Coronary artery (tissue), 2 donors: ENCODE data around the gene NR2E1.

ENCODE experiments used
- DNase-seq: peaks from one replicate; pipeline ENCODE4 v3.0.0-alpha.2; 2017; ENCODE audit warnings: low spot score
- H3K27ac ChIP-seq, 2 donors: fragments of 200-600 bp; sonication (generic); one replicate each; pipeline ENCODE4 v1.5.1; 2016 to 2019
- H3K4me3 ChIP-seq: fragments of 200-600 bp; sonication (generic); 2 replicates; pipeline ENCODE4 v1.5.1; 2016; ENCODE audit warnings: mild to moderate bottlenecking, moderate library complexity
- TF ChIP-seq, protein P1 (sequence below): fragments of 200-600 bp; sonication (generic); IDR thresholded peaks from one replicate; pipeline ENCODE4 v1.5.1; 2019; ENCODE audit warnings: antibody characterized with exemption

NR2E1 gene

DNA sequence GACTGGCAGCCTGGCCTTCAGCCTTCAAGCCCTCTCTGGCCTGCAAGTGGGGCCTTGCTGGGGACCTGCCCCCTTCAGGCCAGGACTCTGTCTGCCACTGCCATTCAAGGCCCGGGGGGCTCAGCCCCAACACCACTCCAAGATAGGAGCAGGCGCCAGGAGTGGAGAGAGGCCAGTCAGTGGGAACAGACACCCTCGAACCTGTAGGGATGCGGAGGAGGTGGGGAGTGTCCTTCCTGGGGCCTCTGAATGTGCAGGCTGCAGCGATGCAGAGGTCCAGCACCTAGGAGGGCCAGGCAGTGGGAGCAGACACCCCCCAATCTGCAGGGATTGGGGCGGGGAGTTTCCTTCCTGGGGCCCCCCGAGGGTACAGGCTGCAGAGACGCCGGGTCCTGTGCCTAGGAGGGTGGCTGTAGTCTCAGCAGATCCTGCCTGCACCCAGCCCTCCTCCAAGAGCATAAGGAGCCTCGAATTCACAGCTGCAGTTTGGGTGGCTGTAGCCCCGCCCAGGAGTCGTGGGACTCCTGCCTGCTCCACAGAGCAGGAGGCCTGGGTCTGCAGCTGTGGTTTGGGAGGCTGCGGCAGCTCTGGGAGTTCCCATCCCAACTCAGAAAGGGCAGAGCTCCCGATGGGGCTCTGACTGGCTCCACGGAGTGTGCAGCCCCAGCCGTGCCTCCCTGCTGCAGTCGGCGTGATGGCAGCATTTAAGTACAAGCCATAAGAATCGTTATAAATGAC, 33.1 kb downstream of the NR2E1 start:
- DNase-seq, result no peak
- Histone ChIP-seq H3K4me3 (no peak overlapping the region), H3K27ac (no peak overlapping the region)
- TF ChIP-seq, protein P1, sequence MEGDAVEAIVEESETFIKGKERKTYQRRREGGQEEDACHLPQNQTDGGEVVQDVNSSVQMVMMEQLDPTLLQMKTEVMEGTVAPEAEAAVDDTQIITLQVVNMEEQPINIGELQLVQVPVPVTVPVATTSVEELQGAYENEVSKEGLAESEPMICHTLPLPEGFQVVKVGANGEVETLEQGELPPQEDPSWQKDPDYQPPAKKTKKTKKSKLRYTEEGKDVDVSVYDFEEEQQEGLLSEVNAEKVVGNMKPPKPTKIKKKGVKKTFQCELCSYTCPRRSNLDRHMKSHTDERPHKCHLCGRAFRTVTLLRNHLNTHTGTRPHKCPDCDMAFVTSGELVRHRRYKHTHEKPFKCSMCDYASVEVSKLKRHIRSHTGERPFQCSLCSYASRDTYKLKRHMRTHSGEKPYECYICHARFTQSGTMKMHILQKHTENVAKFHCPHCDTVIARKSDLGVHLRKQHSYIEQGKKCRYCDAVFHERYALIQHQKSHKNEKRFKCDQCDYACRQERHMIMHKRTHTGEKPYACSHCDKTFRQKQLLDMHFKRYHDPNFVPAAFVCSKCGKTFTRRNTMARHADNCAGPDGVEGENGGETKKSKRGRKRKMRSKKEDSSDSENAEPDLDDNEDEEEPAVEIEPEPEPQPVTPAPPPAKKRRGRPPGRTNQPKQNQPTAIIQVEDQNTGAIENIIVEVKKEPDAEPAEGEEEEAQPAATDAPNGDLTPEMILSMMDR, result no peak

DNA sequence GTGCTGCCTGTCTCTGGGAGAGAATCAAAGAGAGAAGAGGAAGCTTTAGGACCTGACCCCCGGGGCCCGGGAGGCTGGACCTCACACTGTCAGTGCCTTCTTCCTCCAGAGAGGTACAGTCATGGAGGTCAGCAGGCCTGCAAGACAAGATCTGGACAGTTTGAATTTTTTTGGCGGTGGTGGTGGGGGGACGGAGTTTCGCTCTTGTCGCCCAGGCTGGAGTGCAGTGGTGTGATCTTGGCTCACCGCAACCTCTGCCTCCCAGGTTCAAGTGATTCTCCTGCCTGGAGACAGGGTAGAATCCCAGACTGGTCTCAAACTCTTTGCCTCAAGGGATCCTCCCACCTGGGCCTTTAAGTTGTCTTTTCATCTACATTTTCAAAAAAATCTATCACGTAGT, 34.4 kb downstream of the NR2E1 start:
- TF ChIP-seq, protein P1, result no peak
- no peak overlapping the region for H3K27ac ChIP-seq
- no peak for DNase-seq
- no peak overlapping the region for H3K4me3 ChIP-seq

DNA sequence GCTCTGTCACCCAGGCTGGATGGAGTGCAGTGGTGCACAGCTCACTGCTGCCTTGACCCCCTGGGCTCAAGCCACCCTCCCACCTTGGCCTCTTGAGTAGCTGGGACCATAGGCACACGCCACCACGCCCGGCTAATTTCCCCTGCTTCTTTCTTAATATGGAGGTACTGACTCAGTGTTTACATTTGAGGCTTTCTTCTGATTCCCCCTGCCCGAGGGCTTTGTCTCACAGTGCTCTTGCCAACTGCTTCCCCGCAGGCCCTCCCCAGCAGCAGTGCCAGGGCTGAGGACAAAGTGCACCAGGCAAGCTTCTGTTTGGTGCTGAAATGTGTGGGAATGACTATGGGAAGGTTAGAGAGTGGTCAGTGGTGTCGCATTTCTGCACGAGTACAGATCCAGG, 34.8 kb downstream of the NR2E1 start:
- no peak overlapping the region for H3K27ac ChIP-seq
- TF ChIP-seq, protein P1, result no peak
- H3K4me3 ChIP-seq, result no peak overlapping the region
- no peak for DNase-seq

DNA sequence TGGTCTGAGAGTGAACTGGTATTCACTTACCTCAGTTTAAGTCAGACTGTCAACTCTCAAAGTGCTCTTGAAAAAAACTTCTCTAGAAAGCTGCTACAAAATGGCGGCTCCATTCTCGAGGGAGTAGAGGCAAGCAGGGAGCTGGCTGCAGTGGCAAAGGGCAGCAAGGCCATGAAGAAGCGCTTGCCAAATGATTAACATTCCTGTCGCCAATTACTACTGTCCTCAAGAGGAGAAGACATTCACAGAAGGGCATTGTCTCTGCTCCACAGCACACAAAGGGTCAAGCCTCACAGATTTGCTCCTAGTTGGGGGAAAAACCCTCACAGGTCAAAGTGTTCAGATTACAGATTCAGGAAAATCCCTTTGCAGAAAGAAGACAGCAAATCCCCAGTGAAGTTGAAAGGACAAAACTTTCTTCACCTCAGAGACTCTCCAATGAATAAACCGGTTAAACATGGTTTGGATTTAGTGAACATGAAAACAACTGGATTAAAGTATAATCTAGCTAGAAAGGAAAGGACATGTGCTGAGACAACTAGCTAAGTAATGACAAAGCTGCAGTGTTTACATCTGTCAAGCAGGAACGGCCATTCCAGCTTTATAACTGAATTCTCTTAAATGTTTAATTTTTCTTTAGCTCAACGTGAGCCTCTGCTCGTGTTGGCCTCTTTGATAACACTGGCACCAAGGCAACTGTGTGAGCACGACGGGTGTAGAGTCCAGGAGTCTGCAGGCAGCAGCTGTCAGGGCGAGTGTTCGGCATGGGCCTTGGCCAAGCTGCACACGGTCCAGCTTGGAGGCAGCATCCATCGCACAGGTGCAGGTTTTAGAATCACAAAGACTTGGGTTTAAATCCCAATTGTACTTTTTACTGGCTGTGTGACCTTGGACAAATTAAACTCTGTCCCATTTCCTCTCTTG, 37.6 kb downstream of the NR2E1 start:
- TF ChIP-seq, protein P1, result no peak
- H3K27ac ChIP-seq, result no peak overlapping the region
- DNase-seq, result no peak
- no peak overlapping the region for H3K4me3 ChIP-seq

DNA sequence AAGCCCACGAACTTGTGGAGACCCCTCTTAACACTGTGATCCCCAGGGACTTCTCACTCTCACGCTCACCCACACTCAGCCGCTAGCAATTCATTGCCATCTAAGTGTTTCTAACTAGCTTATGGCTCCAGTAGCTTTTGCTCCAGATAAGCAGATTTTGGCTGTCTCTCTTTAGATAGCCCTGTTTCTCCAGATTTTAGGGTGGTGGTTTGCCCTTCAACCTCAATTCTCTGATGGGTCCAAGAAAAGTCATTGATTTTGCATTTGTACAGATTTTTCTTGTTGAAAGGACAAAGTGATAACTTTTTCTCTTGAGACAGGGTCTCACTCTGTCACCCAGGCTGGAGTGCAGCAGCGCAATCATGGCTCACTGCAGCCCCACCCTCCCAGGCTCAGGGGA, 41.2 kb downstream of the NR2E1 start:
- Histone ChIP-seq H3K27ac (no peak overlapping the region), H3K4me3 (no peak overlapping the region)
- TF ChIP-seq, protein P1, result no peak
- DNase-seq, result no peak

DNA sequence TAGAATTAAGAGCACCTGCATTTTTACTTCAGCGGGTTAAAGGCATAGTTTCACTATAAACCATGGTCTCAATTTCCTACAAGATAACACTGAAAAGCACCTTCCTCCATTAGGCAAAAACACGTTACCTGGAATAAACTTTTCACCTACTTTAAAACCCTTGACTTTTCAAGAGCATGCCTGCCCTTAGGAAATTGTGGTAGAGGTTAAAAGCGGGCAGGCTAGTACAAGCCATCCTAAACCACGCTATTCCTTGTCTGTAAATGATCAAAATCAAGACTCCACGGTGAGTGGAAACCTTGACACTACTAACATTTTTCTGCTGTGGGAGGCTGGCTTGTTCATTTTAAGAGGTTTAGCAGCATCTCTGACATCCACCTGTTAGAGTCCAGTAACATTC, 43.9 kb downstream of the NR2E1 start:
- TF ChIP-seq, protein P1, result no peak
- Histone ChIP-seq H3K27ac (no peak overlapping the region), H3K4me3 (no peak overlapping the region)
- no peak for DNase-seq
